Measurements from ENCODE around the gene IL17A.

Gene IL17A

GRCh38 chr6:52210227-52210626, 24.1 kb downstream of the IL17A start:
- in situ Hi-C loops (cut with MboI; ENCODE audit: low sequenced_read_pairs), result no loop called here

GRCh38 chr6:52213127-52213526, 27.0 kb downstream of the IL17A start:
- in situ Hi-C loops (cut with MboI; ENCODE audit: low sequenced_read_pairs), result no loop called here

- in situ Hi-C loops (cut with MboI; ENCODE audit: low sequenced_read_pairs), result no loop called here
Observed at GRCh38 chr6:52215787-52216186, 29.6 kb downstream of the IL17A start.

GRCh38 chr6:52216932-52217575, 30.9 kb downstream of the IL17A start:
- in situ Hi-C loops (cut with MboI; ENCODE audit: low sequenced_read_pairs), result no loop called here

- in situ Hi-C loops (cut with MboI; ENCODE audit: low sequenced_read_pairs), result no loop called here
Observed at GRCh38 chr6:52217761-52218160, 31.6 kb downstream of the IL17A start.

GRCh38 chr6:52221302-52221701, 35.1 kb downstream of the IL17A start:
- in situ Hi-C loops (cut with MboI; ENCODE audit: low sequenced_read_pairs), result no loop called here

GRCh38 chr6:52227495-52227894, 41.3 kb downstream of the IL17A start:
- in situ Hi-C loops (cut with MboI; ENCODE audit: low sequenced_read_pairs), result no loop called here

GRCh38 chr6:52230685-52231084, 44.5 kb downstream of the IL17A start:
- in situ Hi-C loops (cut with MboI; ENCODE audit: low sequenced_read_pairs), result no loop called here

- in situ Hi-C loops (cut with MboI; ENCODE audit: low sequenced_read_pairs), result no loop called here
Observed at GRCh38 chr6:52231406-52232127, 45.4 kb downstream of the IL17A start.

- in situ Hi-C loops (cut with MboI; ENCODE audit: low sequenced_read_pairs), result no loop called here
Observed at GRCh38 chr6:52233005-52233404, 46.8 kb downstream of the IL17A start.

GRCh38 chr6:52233975-52234823, 48.0 kb downstream of the IL17A start:
- in situ Hi-C loops (cut with MboI; ENCODE audit: low sequenced_read_pairs), result no loop called here

Data from HL-60/S4 treated with retinoic acid at 250 ng/mL for 4 days and 3 days (cell line).